Common myeloid progenitor, CD34-positive (primary cell): ENCODE measurements around the gene TMEM214.
A peak's percentile ranks its signal among the peaks of the same experiment; 100 is the strongest.

Experiments used
- CTCF ChIA-PET: fragments of 350-600 bp; sonication (Branson Sonifier 250); formaldehyde crosslinking; loops from one replicate; lab custom pipeline; 2021; ENCODE audit warnings: antibody characterized with exemption; lab: Charles Lee
- POLR2A ChIA-PET: fragments of 350-600 bp; sonication (Branson Sonifier 250); formaldehyde crosslinking; loops from one replicate; lab custom pipeline; 2021; ENCODE audit warnings: antibody characterized with exemption; lab: Charles Lee
- DNase-seq, 3 donors: peaks; one replicate each; pipeline versions ENCODE4 v3.0.0 to v3.0.0-alpha.2; 2013
- H3K27ac ChIP-seq, 2 experiments: 1 replicate in 1 of 2; 2 replicates in 1 of 2; pipeline ENCODE4 v1.7.0; 2013; ENCODE audit warnings: inconsistent platforms in 2 of 2, low read length in 2 of 2, mild to moderate bottlenecking in 2 of 2, low read depth in 1 of 2, moderate library complexity in 1 of 2; ENCODE audit not compliant: severe bottlenecking in 2 of 2, insufficient read depth in 1 of 2, poor library complexity in 1 of 2
- H3K27me3 ChIP-seq, 5 experiments: replicated peaks in 2 of 5; 1 replicate in 3 of 5; 2 replicates in 2 of 5; pipeline versions ENCODE4 v1.6.1 to v1.7.0; 2013; ENCODE audit warnings: low read length in 4 of 5, mild to moderate bottlenecking in 2 of 5, moderate library complexity in 2 of 5, inconsistent platforms in 1 of 5; ENCODE audit not compliant: insufficient read depth in 5 of 5, control insufficient read depth in 4 of 5
- H3K36me3 ChIP-seq, 4 experiments: 1 replicate in 2 of 4; 2 replicates in 2 of 4; pipeline versions ENCODE4 v1.6.1 to v1.7.0; 2013; ENCODE audit warnings: low read length in 3 of 4, control low read depth in 1 of 4, mild to moderate bottlenecking in 1 of 4; ENCODE audit not compliant: control insufficient read depth in 4 of 4, insufficient read depth in 4 of 4
- H3K4me1 ChIP-seq, 4 experiments: 1 replicate in 3 of 4; 2 replicates in 1 of 4; pipeline versions ENCODE4 v1.6.1 to v1.7.1; 2013; ENCODE audit warnings: low read length in 3 of 4, mild to moderate bottlenecking in 3 of 4, control low read depth in 1 of 4, inconsistent platforms in 1 of 4, moderate library complexity in 1 of 4; ENCODE audit not compliant: control insufficient read depth in 4 of 4, insufficient read depth in 4 of 4; ENCODE audit errors: control extremely low read depth in 1 of 4
- H3K4me3 ChIP-seq, 7 experiments: 1 replicate in 4 of 7; 2 replicates in 3 of 7; pipeline versions ENCODE4 v1.5.1 to v1.7.0; 2013; ENCODE audit warnings: mild to moderate bottlenecking in 7 of 7, low read length in 6 of 7, moderate library complexity in 6 of 7, inconsistent platforms in 2 of 7, low read depth in 2 of 7, control low read depth in 1 of 7; ENCODE audit not compliant: insufficient read depth in 4 of 7, control insufficient read depth in 1 of 7; ENCODE audit errors: extremely low read depth in 1 of 7
- H3K9me3 ChIP-seq, 5 experiments: 1 replicate in 4 of 5; 2 replicates in 1 of 5; pipeline versions ENCODE4 v1.6.1 to v1.7.1; 2013; ENCODE audit warnings: low read length in 4 of 5, mild to moderate bottlenecking in 2 of 5, inconsistent platforms in 1 of 5, low read depth in 1 of 5, moderate library complexity in 1 of 5; ENCODE audit not compliant: control insufficient read depth in 4 of 5, insufficient read depth in 2 of 5; ENCODE audit errors: control extremely low read depth in 1 of 5
- WGBS: methylation state at CpG from one replicate; pipeline ENCODE4 v1.1.5; 2013; ENCODE audit not compliant: insufficient coverage; 5-methylcytosine and 5-hydroxymethylcytosine counted together

Gene TMEM214

DNA sequence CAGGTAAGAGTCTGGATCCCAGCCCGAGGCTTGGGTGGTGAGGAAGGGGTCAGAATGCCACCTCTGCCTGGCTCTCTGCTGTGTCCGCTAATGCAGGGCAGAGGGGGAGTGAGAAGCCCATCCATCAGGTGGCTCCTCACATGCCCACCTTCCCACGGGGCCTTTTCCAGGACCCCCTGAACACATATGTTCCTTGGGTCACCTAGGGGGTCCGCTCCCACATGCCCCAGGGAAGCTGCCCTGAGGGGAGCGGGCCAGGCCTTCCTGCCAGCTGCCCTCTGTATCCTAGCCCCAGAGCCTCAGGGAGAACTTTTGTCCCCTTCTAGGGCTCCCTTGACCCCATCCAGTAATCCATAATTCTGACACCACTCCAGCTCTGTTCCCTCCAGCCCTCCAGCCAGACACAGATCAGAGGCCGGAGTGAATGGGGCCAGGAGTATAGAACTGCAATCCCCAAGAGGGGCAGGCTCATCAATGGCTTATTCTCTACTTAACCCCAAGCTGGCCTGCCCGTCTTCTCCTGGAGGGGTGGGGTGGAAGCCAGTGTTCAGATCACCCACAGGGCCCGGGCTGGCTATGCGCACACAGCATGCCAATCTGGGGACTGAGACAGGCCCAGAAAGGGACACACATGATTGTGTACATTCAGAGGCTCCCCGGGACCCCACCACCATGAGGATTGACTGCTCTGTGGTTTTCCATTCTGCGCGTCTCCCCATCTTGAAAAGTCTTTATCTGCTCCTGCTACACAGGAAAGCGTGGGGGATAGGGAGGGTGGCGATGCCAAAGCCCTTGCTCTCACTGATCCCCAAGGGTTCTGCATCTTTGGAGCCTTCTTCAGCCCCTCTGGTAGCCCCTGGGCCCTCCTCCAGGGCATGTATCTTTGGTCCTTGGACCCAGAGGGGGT lies 46.7 kb downstream of the TMEM214 start:
- Histone ChIP-seq H3K27ac (peak overlapping the region in 1 of 2 experiments; percentile 34), H3K9me3 (no peaks in the 10 kb centered on the region), H3K27me3 (no peaks in the 10 kb centered on the region), H3K4me1 (peaks cover 11 to 93% (median 70%) of the 10 kb centered on the region in 4 experiments), H3K36me3 (peaks cover 0 to 6% (median 3%) of the 10 kb centered on the region in 4 experiments), H3K4me3 (peak overlapping the region in 5 of 7 experiments; percentile 19 to 78 (median 66))
- POLR2A ChIA-PET, result interaction anchor here (1.7 kb wide), 1 partner anchor 8 kb away, joined by 12 read pairs; the partner anchor contains the start of gene OST4
- 63% methylated on average over 7 of the region's 14 CpGs for WGBS
- DNase-seq, result peak in 2 of 3 donors; percentile 17 to 24
- CTCF ChIA-PET, result interaction anchor here (1.2 to 28.0 kb wide), 3 partner anchors 7 to 26 kb away, joined by 4 to 381 read pairs (median 28); partner anchors contain the start of genes AGBL5 and OST4

GRCh38 chr2:27080140-27080469 lies 47.3 kb downstream of the TMEM214 start:
- no peaks in the 10 kb centered on the region for H3K27me3 ChIP-seq
- CTCF ChIA-PET, result interaction anchor here (1.2 to 28.0 kb wide), 3 partner anchors 8 to 26 kb away, joined by 4 to 381 read pairs (median 28); partner anchors contain the start of genes AGBL5 and OST4
- H3K9me3 ChIP-seq, result no peaks in the 10 kb centered on the region
- POLR2A ChIA-PET, result interaction anchor here (1.7 kb wide), 1 partner anchor 8 kb away, joined by 12 read pairs; the partner anchor contains the start of gene OST4
- peak overlapping the region in 1 of 2 experiments; percentile 23 for H3K27ac ChIP-seq
- DNase-seq, result no peak
- WGBS, result 93% methylated on average over 7 of the region's 7 CpGs
- H3K4me1 ChIP-seq, result peaks cover 5 to 89% (median 65%) of the 10 kb centered on the region in 4 experiments
- peak overlapping the region in 4 of 7 experiments; percentile 28 to 78 (median 65) for H3K4me3 ChIP-seq
- H3K36me3 ChIP-seq, result peaks cover 0 to 10% (median 3%) of the 10 kb centered on the region in 4 experiments

- H3K36me3 ChIP-seq, result peaks cover 0 to 12% (median 3%) of the 10 kb centered on the region in 4 experiments
- H3K9me3 ChIP-seq, result no peaks in the 10 kb centered on the region
- CTCF ChIA-PET, result interaction anchor here (1.2 to 28.0 kb wide), 8 partner anchors 8 to 64 kb away, joined by 3 to 381 read pairs (median 4); partner anchors contain the start of genes AGBL5 and OST4
- POLR2A ChIA-PET, result interaction anchor here (1.2 to 1.7 kb wide), 4 partner anchors 9 to 54 kb away, joined by 4 to 12 read pairs (median 6); partner anchors contain the start of genes AGBL5, OST4 and PREB
- WGBS, result 96% methylated on average over 13 of the region's 14 CpGs
- peak overlapping the region in 3 of 7 experiments; percentile 26 to 66 (median 64) for H3K4me3 ChIP-seq
- DNase-seq, result no peak
- H3K27ac ChIP-seq, result peak overlapping the region in 1 of 2 experiments; percentile 23
- H3K4me1 ChIP-seq, result peaks cover 7 to 89% (median 65%) of the 10 kb centered on the region in 4 experiments
- no peaks in the 10 kb centered on the region for H3K27me3 ChIP-seq
Observed at GRCh38 chr2:27080603-27080936, 47.8 kb downstream of the TMEM214 start.

GRCh38 chr2:27081984-27082772 lies 49.4 kb downstream of the TMEM214 start:
- H3K27me3 ChIP-seq, result no peaks in the 10 kb centered on the region
- no peaks in the 10 kb centered on the region for H3K9me3 ChIP-seq
- CTCF ChIA-PET, result interaction anchor here (0.8 to 28.0 kb wide), 17 partner anchors 9 to 217 kb away, joined by 3 to 381 read pairs (median 3); partner anchors contain the start of genes AGBL5, OST4 and TMEM214
- peak overlapping the region in 4 of 7 experiments; percentile 42 to 63 (median 58) for H3K4me3 ChIP-seq
- peaks cover 7 to 87% (median 71%) of the 10 kb centered on the region in 4 experiments for H3K4me1 ChIP-seq
- peak overlapping the region; percentile 26 to 86 for H3K27ac ChIP-seq
- POLR2A ChIA-PET, result interaction anchor here (1.2 to 1.3 kb wide), 3 partner anchors 31 to 52 kb away, joined by 4 to 7 read pairs (median 4); partner anchors contain the start of genes AGBL5 and PREB
- peaks cover 0 to 12% (median 3%) of the 10 kb centered on the region in 4 experiments for H3K36me3 ChIP-seq
- 95% methylated on average over 35 of the region's 38 CpGs for WGBS
- DNase-seq, result no peak

DNA sequence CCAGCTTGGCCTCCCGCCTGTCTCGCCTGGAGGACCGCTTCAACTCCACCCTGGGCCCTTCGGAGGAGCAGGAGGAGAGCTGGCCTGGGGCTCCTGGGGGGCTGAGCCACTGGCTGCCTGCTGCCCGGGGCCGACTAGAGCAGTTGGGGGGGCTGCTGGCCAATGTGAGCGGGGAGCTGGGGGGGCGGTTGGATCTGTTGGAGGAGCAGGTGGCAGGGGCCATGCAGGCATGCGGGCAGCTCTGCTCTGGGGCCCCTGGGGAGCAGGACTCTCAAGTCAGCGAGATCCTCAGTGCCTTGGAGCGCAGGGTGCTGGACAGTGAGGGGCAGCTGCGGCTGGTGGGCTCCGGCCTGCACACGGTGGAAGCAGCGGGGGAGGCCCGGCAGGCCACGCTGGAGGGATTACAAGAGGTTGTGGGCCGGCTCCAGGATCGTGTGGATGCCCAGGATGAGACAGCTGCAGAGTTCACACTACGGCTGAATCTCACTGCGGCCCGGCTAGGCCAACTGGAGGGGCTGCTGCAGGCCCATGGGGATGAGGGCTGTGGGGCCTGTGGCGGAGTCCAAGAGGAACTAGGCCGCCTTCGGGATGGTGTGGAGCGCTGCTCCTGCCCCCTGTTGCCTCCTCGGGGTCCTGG lies 50.1 kb downstream of the TMEM214 start:
- DNase-seq, result no peak
- no peak overlapping the region for H3K4me3 ChIP-seq
- no peaks in the 10 kb centered on the region for H3K27me3 ChIP-seq
- H3K36me3 ChIP-seq, result peaks cover 0 to 12% (median 3%) of the 10 kb centered on the region in 4 experiments
- H3K27ac ChIP-seq, result peak overlapping the region in 1 of 2 experiments; percentile 86
- 94% methylated on average over 19 of the region's 27 CpGs for WGBS
- no peaks in the 10 kb centered on the region for H3K9me3 ChIP-seq
- ChIA-PET POLR2A (no interaction called here), CTCF (interaction anchor here (0.8 to 28.0 kb wide), 12 partner anchors 8 to 217 kb away, joined by 3 to 381 read pairs (median 3); partner anchors contain the start of genes AGBL5, OST4 and TMEM214)
- peaks cover 7 to 85% (median 73%) of the 10 kb centered on the region in 4 experiments for H3K4me1 ChIP-seq
